Measurements from ENCODE around the gene CACNA1I. TPM values are rescaled to one million over a fixed set of nuclear protein-coding genes. Genes with fewer than 3 reads are reported as not detected.

CACNA1I gene
- total and polyA plus RNA-seq, 4 donors: 0.16 to 0.33 TPM; not detected in 2

Other genes starting within 250 kb of the CACNA1I start
- 10 to 100 TPM in 1 of 2 donors, 1 to 10 TPM in 1; 5.1 to 26.7 TPM for gene SYNGR1, start 220.8 kb upstream of the CACNA1I start, total RNA-seq
- 10 to 100 TPM; 10.9 to 23.1 TPM for gene SYNGR1, start 220.8 kb upstream of the CACNA1I start, polyA plus RNA-seq
- gene TAB1, start 171.0 kb upstream of the CACNA1I start, total RNA-seq: 10 to 100 TPM; 22.5 to 30.8 TPM
- gene TAB1, start 171.0 kb upstream of the CACNA1I start, polyA plus RNA-seq: 10 to 100 TPM in 1 of 2 donors, 1 to 10 TPM in 1; 8.1 to 20.7 TPM
- 10 to 100 TPM in 1 of 2 donors, 1 to 10 TPM in 1; 2.5 to 11.0 TPM for gene MGAT3, start 113.7 kb upstream of the CACNA1I start, total RNA-seq
- gene MGAT3, start 113.7 kb upstream of the CACNA1I start, polyA plus RNA-seq: 1 to 10 TPM in 1 of 2 donors, under 1 TPM in 1; 0.26 to 1.1 TPM
- gene MIEF1, start 68.5 kb upstream of the CACNA1I start, total RNA-seq: 10 to 100 TPM; 15.5 to 20.1 TPM
- gene MIEF1, start 68.5 kb upstream of the CACNA1I start, polyA plus RNA-seq: 1 to 10 TPM; 8.0 to 8.3 TPM
- gene ATF4, start 50.2 kb upstream of the CACNA1I start, total RNA-seq: 100 to 1,000 TPM; 305 to 381 TPM
- 100 to 1,000 TPM; 515 to 759 TPM for gene ATF4, start 50.2 kb upstream of the CACNA1I start, polyA plus RNA-seq
- gene RPS19BP1, start 38.0 kb upstream of the CACNA1I start, total RNA-seq: 10 to 100 TPM; 50.4 to 51.8 TPM
- gene RPS19BP1, start 38.0 kb upstream of the CACNA1I start, polyA plus RNA-seq: 100 to 1,000 TPM; 159 to 160 TPM